ENCODE measurements around the gene KRTAP5-4. TPM values are rescaled to one million over a fixed set of nuclear protein-coding genes. Genes with fewer than 3 reads are reported as not detected.
A peak's percentile ranks its signal among the peaks of the same experiment; 100 is the strongest.
"Not testable (repeated sequence)": the region's sequence is repeated elsewhere in the genome, so short reads cannot be mapped to it uniquely, and the experiment has no call there.

KRTAP5-4 gene
- total RNA-seq, 1 experiment from 2014 or later, result not detected

DNA sequence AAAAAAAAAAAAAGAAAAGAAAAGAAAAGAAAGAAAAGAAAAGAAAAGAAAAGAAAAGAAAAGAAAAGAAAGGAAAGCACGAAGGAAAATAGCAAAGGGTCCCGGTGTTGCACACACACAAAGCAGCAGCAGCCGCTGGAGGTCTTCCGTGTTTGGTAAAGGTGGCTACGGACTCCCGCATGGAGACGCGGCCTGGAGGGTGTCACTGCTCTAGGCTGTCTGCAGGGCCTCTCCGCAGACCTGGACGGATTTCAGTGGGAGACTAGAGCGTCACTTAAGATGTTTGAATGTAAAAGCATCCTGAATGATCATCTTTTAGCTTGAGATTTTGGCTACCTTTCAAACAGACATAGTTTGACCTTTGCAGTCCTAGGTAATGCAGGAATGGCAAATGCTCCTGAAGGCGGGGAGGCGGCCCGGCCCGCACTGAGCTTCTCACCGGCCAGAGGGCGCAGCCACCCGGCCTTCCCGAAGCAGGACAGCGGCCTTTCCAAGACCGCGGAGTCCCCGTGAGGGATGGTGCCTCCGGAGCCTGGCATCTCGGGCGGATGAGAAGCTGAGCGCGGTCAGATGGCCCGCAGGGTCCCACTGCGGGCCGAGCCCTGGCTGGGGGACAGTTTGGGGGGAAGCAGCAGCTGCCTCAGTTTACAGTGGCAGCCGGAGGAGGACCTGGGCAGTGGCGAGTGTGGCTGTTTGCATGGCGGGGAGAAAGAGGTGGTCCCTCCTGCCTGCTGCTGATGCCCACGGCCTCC, 26.1 kb upstream of the KRTAP5-4 start:
- peak; percentile 75 for DNase-seq
- H3K4me3 ChIP-seq (ENCODE audit: insufficient read depth, low read depth, low read length), result no peak overlapping the region
- H3K36me3 ChIP-seq (replicated peaks; ENCODE audit: control insufficient read depth, insufficient read depth, low read length), result no peaks in the 10 kb centered on the region
- peaks cover 2% of the 10 kb centered on the region; the same call in 1 of the 2 replicates for H3K27me3 ChIP-seq (ENCODE audit: control insufficient read depth, insufficient read depth, low read length)

DNA sequence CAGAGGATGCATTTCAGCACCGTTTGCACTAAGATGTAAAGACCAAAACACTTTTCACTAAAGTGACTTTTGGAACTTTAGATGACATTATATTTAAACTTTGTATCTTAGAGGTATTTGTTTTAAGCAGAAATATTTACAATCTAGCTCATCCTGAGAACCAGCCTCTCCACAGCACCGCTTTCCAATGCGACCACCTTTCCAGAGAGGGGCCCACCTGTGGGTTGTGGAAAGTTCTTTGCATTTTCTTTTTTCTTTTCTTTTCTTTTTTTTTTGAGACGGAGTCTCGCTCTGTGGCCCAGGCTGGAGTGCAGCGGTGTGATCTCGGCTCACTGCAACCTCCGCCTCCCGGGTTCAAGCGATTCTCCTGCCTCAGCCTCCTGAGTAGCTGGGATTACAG, 24.6 kb upstream of the KRTAP5-4 start:
- not testable (repeated sequence) for H3K36me3 ChIP-seq (replicated peaks; ENCODE audit: control insufficient read depth, insufficient read depth, low read length); H3K27me3 ChIP-seq (ENCODE audit: control insufficient read depth, insufficient read depth, low read length); DNase-seq; H3K4me3 ChIP-seq (ENCODE audit: insufficient read depth, low read depth, low read length)

DNA sequence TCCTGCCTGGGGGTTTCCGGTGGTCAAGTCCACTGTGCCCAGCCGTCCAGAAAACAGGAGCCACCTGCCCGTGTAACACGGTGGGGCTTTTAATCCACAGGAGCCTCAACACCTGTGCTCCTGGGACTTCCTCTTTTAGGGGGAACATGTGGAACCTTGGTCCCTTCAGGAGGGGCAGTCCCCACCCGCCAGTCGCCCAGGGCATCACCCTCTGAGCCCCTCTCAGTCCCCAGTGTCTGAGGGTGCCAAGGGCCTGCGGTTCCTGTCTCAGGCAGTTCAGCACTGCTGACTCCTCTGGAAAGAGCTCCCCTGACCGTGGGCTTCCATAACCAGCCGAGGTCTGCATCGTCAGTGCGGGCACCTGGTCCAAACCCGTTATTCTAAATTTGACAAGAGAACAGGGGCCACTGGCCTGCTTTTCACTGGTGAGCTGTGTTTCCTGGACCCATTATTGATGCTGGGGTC, 23.5 kb upstream of the KRTAP5-4 start:
- Histone ChIP-seq H3K4me3 (ENCODE audit: insufficient read depth, low read depth, low read length) (no peak overlapping the region), H3K27me3 (ENCODE audit: control insufficient read depth, insufficient read depth, low read length) (no peaks in the 10 kb centered on the region), H3K36me3 (replicated peaks; ENCODE audit: control insufficient read depth, insufficient read depth, low read length) (no peaks in the 10 kb centered on the region)
- DNase-seq, result no peak

DNA sequence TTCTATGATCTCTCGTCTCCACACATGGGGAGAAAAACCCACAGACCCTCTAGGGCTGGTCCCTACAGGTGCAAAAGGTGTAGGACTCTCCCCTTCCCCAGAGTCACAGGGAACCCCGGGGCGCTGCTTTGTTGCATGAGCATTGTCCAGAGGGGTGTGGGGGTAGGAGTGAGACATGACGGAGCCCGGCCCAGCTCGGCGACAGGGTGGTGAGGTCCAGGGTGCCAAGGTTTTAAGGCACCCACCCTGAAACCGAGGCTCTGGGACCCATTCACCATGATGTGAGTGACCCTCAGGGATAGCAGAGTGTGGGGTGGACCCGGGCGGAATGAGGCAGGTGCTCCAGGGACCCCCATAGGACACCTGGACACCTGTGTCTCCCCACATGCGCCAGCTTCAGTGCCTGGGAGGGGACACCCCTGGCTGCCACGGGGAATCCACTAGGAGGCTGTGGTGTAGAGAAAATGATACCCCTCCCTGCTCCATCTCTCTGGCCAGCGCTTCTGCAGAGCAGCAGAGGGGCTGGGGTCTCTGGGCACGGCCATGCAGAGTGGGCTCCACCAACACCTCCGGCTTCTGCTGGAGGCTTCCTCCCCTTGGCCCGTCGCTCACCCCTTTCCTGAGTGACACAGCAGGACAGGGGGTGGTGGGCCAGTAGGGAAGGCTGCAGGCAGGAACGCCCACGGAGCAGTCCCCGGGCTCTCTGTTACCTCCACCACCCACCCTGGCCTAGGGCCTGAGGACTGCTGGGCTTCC, 22.8 kb upstream of the KRTAP5-4 start:
- DNase-seq, result no peak
- Histone ChIP-seq H3K36me3 (replicated peaks; ENCODE audit: control insufficient read depth, insufficient read depth, low read length) (no peaks in the 10 kb centered on the region), H3K27me3 (ENCODE audit: control insufficient read depth, insufficient read depth, low read length) (no peaks in the 10 kb centered on the region), H3K4me3 (ENCODE audit: insufficient read depth, low read depth, low read length) (no peak overlapping the region)

DNA sequence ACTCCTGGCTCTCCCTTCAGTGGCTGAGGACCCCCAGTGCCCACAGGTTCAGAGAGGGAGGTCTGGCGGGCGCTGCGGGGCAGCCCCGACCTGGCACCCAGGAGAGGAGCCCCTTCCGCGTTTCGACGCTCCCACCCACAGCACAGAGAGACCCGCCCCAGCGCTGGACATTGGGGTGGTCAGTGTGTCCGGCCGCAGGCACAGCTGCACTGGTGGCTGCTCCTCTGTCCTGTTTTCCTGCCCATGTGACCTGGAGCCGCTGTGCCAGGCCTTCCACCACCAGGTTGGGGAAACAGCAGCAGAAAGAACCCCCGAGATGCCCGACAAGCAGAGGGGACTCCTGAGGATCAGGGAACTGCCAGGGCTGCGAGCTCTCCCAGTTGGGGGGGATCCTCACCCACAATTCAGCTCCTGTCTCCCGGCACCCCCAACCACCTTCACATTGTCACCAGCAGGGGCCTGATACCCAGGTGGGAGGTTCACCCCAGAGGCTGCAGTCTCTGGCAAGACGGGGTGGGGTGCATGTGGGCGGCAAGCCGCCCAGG, 21.3 kb upstream of the KRTAP5-4 start:
- Histone ChIP-seq H3K4me3 (ENCODE audit: insufficient read depth, low read depth, low read length) (no peak overlapping the region), H3K36me3 (replicated peaks; ENCODE audit: control insufficient read depth, insufficient read depth, low read length) (no peaks in the 10 kb centered on the region), H3K27me3 (ENCODE audit: control insufficient read depth, insufficient read depth, low read length) (no peaks in the 10 kb centered on the region; the same call in 1 of the 2 replicates)
- peak; percentile 48 for DNase-seq

DNA sequence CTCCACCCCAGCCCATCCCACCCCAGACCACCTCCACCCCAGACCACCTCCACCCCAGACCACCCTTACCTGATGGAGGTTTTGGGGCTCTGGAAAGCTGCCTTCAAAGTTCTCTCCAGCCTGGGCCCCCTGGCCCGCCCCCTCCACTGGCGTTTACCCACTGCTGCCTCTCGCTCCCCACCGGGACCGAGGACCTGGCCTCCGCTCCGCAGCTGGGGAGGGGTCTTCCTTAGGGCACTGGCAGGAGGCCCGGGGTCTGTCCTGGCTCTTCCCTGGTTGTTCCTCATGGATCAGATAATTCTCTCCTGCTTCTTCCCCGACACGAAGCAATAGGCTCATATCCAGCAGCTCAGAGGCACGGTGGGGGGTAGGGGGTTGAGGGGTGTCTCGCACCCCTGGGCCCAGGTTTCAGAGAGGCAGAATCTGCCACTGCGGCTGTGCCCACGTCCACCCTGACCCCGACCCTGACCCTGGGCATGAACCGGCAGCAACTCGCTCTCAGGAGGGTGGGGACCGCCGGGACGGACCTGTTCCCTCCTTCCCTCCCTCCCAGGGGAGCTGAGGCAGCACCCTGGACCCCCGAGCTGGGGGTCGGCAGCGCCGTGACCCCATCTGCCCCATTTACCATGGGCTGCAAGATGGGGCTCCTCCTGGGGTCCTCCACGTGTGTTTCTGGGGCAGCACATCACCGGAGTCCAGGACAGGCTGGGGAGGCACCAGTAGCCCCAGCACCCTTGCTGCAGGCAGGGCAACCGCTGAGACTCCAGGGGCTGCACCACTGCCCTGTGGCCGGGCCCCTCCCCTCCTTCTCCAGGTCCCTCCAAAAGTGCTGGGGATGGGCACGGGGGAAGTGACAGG, 20.6 kb upstream of the KRTAP5-4 start:
- Histone ChIP-seq H3K36me3 (replicated peaks; ENCODE audit: control insufficient read depth, insufficient read depth, low read length) (no peaks in the 10 kb centered on the region), H3K4me3 (ENCODE audit: insufficient read depth, low read depth, low read length) (no peak overlapping the region), H3K27me3 (ENCODE audit: control insufficient read depth, insufficient read depth, low read length) (no peaks in the 10 kb centered on the region; the same call in 1 of the 2 replicates)
- peak; percentile 43 for DNase-seq

DNA sequence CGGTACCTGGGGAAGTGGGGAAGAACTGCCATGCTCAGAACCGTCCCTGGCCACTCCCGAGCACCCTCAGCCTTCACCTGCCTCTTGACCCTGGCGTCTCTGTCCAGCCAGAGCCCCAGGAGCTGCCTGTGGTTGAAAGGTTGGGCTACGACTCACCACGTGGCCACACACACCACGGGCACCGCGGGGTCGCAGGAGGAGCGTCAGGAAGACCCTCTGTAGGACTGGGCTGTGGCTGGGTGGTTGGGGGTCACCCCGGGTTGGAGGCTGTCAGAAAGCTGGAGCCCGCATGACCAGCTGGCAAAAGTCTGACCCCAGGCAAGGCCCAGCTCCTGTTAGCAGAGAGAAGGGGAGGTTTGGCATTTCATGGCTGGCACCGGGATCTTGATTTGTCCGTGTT, 19.2 kb upstream of the KRTAP5-4 start:
- Histone ChIP-seq H3K4me3 (ENCODE audit: insufficient read depth, low read depth, low read length) (no peak overlapping the region), H3K36me3 (replicated peaks; ENCODE audit: control insufficient read depth, insufficient read depth, low read length) (no peaks in the 10 kb centered on the region), H3K27me3 (ENCODE audit: control insufficient read depth, insufficient read depth, low read length) (no peaks in the 10 kb centered on the region; the same call in 1 of the 2 replicates)
- DNase-seq, result peak; percentile 49

DNA sequence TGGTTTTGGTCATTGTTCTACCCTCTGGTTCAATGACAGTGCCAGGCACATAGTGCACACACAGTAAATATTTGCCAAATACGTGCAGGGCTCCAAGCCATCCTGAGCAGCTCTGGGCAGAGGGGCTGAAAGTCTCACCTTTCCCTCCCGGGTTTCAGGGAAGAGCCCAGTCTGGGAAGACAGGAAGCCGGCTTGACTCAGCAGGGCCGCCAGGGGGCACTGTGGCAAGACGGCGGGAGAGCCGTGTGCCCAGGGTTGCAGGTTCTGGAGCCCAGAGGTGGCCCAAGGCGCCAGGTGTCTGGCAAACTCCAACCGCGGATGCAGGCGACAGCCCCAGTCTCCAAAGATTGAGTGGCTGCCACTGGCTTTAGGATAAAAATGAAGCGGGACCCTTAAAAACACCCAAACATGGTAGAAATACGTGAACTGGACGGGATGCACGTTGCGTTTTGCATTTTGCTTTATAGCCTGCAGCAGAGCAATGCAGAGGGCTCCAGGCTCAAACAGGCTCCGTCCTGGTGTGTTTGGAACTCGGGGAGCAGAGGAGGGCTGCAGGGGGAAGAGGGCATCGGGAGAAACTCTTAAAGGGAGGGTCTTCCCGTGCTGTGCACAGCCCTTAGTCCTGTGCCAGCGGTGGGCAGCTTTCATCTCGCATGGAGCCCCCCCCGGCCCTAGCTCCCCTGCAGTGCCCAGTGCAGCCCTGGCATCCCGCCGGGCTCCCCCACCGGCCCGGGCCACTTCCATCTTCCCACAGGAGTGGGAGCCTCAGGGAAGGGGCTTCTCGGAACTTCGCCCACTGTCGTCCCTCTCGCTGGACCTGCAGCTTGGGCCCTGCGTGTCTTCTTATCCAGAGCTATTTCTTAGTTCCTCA, 18.4 kb upstream of the KRTAP5-4 start:
- DNase-seq, result peak; percentile 96
- no peak overlapping the region for H3K4me3 ChIP-seq (ENCODE audit: insufficient read depth, low read depth, low read length)
- H3K36me3 ChIP-seq (replicated peaks; ENCODE audit: control insufficient read depth, insufficient read depth, low read length), result no peaks in the 10 kb centered on the region
- no peaks in the 10 kb centered on the region; the same call in 1 of the 2 replicates for H3K27me3 ChIP-seq (ENCODE audit: control insufficient read depth, insufficient read depth, low read length)

DNA sequence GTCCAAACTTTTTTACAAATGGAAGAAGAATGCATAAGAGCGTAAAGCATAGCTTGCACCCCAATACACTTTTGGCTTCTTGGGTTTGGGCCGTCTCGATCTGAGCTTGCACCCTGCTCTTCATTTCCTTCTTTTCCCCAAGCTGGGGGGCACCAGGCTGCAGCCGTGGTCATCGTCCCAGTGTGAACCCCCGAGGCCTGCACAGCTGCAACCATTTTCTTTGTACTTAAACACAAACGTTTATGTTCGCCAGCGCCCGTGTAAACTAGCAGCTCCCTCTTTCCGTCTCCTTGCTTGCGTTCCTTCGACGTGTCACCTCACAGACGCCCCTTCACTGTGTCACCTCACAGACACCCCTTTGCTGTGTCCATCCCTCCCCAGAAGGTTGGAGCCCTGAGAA, 17.7 kb upstream of the KRTAP5-4 start:
- no peak overlapping the region for H3K4me3 ChIP-seq (ENCODE audit: insufficient read depth, low read depth, low read length)
- H3K27me3 ChIP-seq (ENCODE audit: control insufficient read depth, insufficient read depth, low read length), result no peaks in the 10 kb centered on the region; the same call in 1 of the 2 replicates
- no peak for DNase-seq
- no peaks in the 10 kb centered on the region for H3K36me3 ChIP-seq (replicated peaks; ENCODE audit: control insufficient read depth, insufficient read depth, low read length)

DNA sequence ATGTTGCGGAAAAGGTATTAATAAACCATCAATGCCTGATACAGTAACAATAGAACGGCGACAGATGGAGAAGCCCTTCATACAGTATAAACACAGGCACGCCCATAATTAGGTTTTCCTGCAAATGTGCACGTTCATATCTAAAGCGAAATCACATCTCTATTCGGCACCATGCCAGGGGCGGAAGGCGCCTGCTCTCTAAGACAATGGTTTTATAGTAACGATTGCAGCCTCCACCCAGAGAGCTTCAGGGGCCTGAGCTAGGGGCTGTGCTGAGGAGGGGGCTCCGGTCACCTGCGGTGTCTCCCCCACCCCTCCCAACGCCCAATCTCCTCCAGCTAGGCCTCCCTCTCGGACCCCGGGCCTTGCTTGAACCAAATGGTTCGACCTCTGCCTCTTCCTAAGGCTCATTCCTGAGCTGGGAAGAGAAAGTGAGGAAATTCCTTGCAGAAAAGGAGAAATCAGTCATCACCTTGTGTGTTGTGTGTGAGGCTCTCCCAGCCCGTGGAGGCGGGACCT, 17.2 kb upstream of the KRTAP5-4 start:
- Histone ChIP-seq H3K4me3 (ENCODE audit: insufficient read depth, low read depth, low read length) (no peak overlapping the region), H3K36me3 (replicated peaks; ENCODE audit: control insufficient read depth, insufficient read depth, low read length) (no peaks in the 10 kb centered on the region), H3K27me3 (ENCODE audit: control insufficient read depth, insufficient read depth, low read length) (no peaks in the 10 kb centered on the region; the same call in 1 of the 2 replicates)
- peak; percentile 41 for DNase-seq

DNA sequence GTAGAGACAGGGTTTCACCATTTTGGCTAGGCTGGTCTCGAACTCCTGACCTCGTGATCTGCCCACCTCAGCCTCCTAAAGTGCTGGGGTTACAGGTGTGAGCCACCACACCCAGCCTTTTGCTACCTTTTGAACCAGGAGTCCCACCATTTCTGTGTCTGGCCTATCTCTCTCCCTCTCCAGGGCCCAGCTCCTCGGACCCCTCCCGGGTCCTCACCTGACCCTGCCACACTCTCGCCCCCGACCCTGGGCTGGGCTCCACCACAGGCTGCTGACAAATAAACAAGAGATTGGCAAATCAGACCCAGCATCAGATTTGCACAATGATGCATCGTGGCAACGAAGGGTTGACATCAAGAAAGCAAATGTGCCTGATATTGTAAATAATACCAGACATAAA, 16.4 kb upstream of the KRTAP5-4 start:
- H3K27me3 ChIP-seq (ENCODE audit: control insufficient read depth, insufficient read depth, low read length), result no peaks in the 10 kb centered on the region; the same call in 1 of the 2 replicates
- no peak overlapping the region for H3K4me3 ChIP-seq (ENCODE audit: insufficient read depth, low read depth, low read length)
- no peaks in the 10 kb centered on the region for H3K36me3 ChIP-seq (replicated peaks; ENCODE audit: control insufficient read depth, insufficient read depth, low read length)
- no peak for DNase-seq

DNA sequence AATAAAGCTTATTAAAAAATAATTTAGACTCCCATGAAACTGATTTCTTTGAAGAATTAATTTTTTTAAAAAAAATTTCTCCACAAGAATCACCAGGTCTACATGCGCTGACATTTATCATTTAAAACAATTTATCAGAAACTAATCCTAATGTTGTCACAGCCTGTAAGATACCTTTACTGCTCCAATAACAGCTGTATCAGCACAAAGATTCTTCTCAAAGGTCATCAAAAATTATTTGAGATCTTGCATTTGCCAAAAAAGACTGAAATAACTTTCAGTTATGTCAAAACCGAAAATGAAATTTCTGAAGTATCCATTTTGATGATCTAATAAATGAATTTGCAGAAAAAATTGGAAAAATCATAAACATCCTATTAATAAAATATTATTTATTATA, 15.7 kb upstream of the KRTAP5-4 start:
- H3K4me3 ChIP-seq (ENCODE audit: insufficient read depth, low read depth, low read length), result no peak overlapping the region
- H3K36me3 ChIP-seq (replicated peaks; ENCODE audit: control insufficient read depth, insufficient read depth, low read length), result no peaks in the 10 kb centered on the region
- no peak for DNase-seq
- no peaks in the 10 kb centered on the region; the same call in 1 of the 2 replicates for H3K27me3 ChIP-seq (ENCODE audit: control insufficient read depth, insufficient read depth, low read length)

DNA sequence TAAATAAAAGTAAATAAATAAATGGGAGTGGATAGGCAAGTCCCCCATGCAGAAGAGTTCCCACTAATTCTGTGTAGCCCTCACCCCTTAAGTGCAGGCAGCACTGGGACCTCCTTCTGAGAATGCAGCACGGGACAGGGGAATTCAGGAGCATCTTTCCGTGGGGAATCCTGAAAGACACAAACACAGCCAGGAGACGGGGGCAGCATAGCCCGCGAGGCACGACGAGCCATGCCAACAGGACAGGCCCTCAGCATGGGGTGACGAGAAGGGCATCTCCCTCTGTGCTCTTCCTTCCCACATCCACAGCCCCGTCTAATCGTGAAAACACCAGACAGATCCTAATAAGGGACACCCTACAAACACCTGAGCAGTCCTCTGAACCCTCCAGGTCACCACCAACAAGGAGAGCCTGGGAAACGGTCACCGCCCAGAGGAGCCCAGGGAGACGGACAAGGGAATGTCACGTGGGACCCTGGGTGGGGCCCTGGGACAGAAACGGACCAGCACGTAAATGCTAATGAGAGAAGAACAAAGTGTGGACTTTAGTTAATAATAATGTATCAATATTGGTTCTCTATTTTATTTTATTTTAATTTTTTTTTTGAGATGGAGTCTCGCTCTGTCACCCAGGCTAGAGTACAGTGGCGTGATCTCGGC, 14.5 kb upstream of the KRTAP5-4 start:
- Histone ChIP-seq H3K36me3 (replicated peaks; ENCODE audit: control insufficient read depth, insufficient read depth, low read length) (no peaks in the 10 kb centered on the region), H3K27me3 (ENCODE audit: control insufficient read depth, insufficient read depth, low read length) (no peaks in the 10 kb centered on the region; the same call in 1 of the 2 replicates), H3K4me3 (ENCODE audit: insufficient read depth, low read depth, low read length) (no peak overlapping the region)
- no peak for DNase-seq

Measured in H7 (cell line).